ENCODE measurements around the gene MICU1.

DNA sequence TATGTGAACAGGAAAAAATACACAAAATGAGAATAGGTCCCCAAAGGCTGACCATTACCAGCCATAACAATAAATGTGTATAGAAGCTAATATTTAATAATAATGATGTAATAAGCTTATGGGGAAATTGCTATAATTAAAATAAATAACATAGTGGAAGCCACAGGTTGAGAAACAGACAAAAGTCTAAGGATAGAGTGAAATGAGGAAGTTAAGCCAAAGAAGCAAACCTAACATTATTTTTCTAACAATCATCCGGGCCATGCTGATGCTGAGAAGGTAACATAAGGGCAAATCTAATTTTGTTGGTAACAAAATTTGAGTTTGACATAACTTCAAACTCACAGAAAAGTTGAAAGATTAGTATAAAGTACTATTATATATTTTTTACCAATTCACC, 115.9 kb downstream of the MICU1 start:
- no peak for TF ChIP-seq POLR2AphosphoS5 (IDR thresholded peaks at IDR 0.05; ENCODE audit: low read depth, low read length)
- TF ChIP-seq POLR2A (IDR thresholded peaks at IDR 0.05; ENCODE audit: low read depth, low read length), result no peak
- no peak for TF ChIP-seq TAF1 (IDR thresholded peaks at IDR 0.05; ENCODE audit: borderline replicate concordance, low read depth, low read length)
